K562 (cell line): ENCODE data around the gene PIN1. TPM values are rescaled to one million over a fixed set of nuclear protein-coding genes. Genes with fewer than 3 reads are reported as not detected.

Source experiments
- CBX8 ChIP-seq: fragments of 200-600 bp; sonication (generic); IDR thresholded peaks from 2 replicates; pipeline ENCODE4 v1.6.1; 2012; ENCODE audit warnings: borderline replicate concordance, mixed run types, low read depth, mild to moderate bottlenecking, moderate library complexity, mixed read lengths, low read length, control low read depth, inconsistent platforms; ENCODE audit not compliant: poor library complexity, severe bottlenecking; ENCODE audit errors: extremely low read depth
- ETS1 ChIP-seq: conservative IDR thresholded peaks from 2 replicates; pipeline ENCODE4 v1.6.1; 2011; ENCODE audit warnings: low read depth, mild to moderate bottlenecking, low read length; ENCODE audit not compliant: control insufficient read depth
- FOXJ3 ChIP-seq: sonication (generic); formaldehyde crosslinking; IDR thresholded peaks from 2 replicates; pipeline ENCODE4 v1.4.0; 2020; ENCODE audit warnings: mild to moderate bottlenecking, missing genetic modification reagents
- JUN ChIP-seq, 2 experiments: sonication (generic) in 1 of 2; formaldehyde crosslinking in 1 of 2; IDR thresholded peaks; 2 replicates each; pipeline versions ENCODE4 v1.6.1 to v1.8.0; 2012 to 2022; ENCODE audit warnings: borderline replicate concordance in 2 of 2, mild to moderate bottlenecking in 2 of 2, improper control_type of control experiment in 1 of 2, low read depth in 1 of 2, low read length in 1 of 2, missing genetic modification reagents in 1 of 2
- NR2C2 ChIP-seq, 2 experiments: fragments of 200-800 bp in 1 of 2; sonication (Bioruptor generic) in 1 of 2; sonication (generic) in 1 of 2; formaldehyde crosslinking in 1 of 2; IDR thresholded peaks; 2 replicates each; pipeline versions ENCODE4 v1.6.1 to v1.8.0; 2016 to 2022; ENCODE audit warnings: mild to moderate bottlenecking in 1 of 2, missing compliant biosample characterization in 1 of 2, missing genetic modification characterization in 1 of 2, missing genetic modification reagents in 1 of 2
- NRF1 ChIP-seq, 2 experiments: fragments of 450-650 bp; IDR thresholded peaks in 1 of 2; conservative IDR thresholded peaks in 1 of 2; 2 replicates each; pipeline ENCODE4 v1.6.1; 2014; ENCODE audit warnings: mild to moderate bottlenecking in 2 of 2
- POLR2AphosphoS2 ChIP-seq: IDR thresholded peaks from 2 replicates; pipeline ENCODE4 v1.6.1; 2012; ENCODE audit warnings: low read length, improper control_type of control experiment
- PYGO2 ChIP-seq: fragments of 450-650 bp; IDR thresholded peaks from 2 replicates; pipeline ENCODE4 v1.6.1; 2016; ENCODE audit warnings: mild to moderate bottlenecking, missing genetic modification characterization, moderate library complexity, missing compliant biosample characterization
- SIN3A ChIP-seq, 2 experiments: fragments of 150-350 bp in 1 of 2; IDR thresholded peaks; 2 replicates each; pipeline ENCODE4 v1.6.1; 2011 to 2016; ENCODE audit warnings: borderline replicate concordance in 2 of 2, low read depth in 2 of 2, low read length in 2 of 2, mild to moderate bottlenecking in 2 of 2, moderate library complexity in 2 of 2; ENCODE audit not compliant: control insufficient read depth in 1 of 2
- TCF3 ChIP-seq: sonication (generic); formaldehyde crosslinking; IDR thresholded peaks from 2 replicates; pipeline ENCODE4 v1.4.0; 2020; ENCODE audit warnings: mild to moderate bottlenecking, missing genetic modification reagents
- TCFL5 ChIP-seq: fragments of 250-450 bp; sonication (Bioruptor Pico); conservative IDR thresholded peaks from 2 replicates; pipeline ENCODE4 v1.6.1; 2021; ENCODE audit warnings: mild to moderate bottlenecking, moderate library complexity, matching md5 sums
- UBTF ChIP-seq, 2 experiments: IDR thresholded peaks; 2 replicates each; pipeline ENCODE4 v1.6.1; 2012; ENCODE audit warnings: improper control_type of control experiment in 2 of 2, low read depth in 2 of 2, low read length in 2 of 2, borderline replicate concordance in 1 of 2
- ZEB2 ChIP-seq: fragments of 450-650 bp; IDR thresholded peaks from 2 replicates; pipeline ENCODE4 v1.6.1; 2016
- ZNF354B ChIP-seq: fragments of 250-450 bp; sonication (Bioruptor Pico); IDR thresholded peaks from 2 replicates; pipeline ENCODE4 v1.4.0; 2020
- ZNF507 ChIP-seq: conservative IDR thresholded peaks from 2 replicates; pipeline ENCODE4 v1.6.1; 2017; ENCODE audit warnings: missing genetic modification characterization, missing compliant biosample characterization
- polyA plus RNA-seq, 8 experiments: library from polyadenylated mRNA; depleted of rRNA in 4 of 8; stranded (reverse) in 5 of 8; unstranded in 3 of 8; fragments of >200 nt; fragmentation: Nextera tagmentation in 2 of 8; fragmentation: Illumina TruSeq in 1 of 8; extraction: Ambion mirVana in 2 of 8; extraction: Trizol in 1 of 8; gene quantifications; 2 replicates each; pipeline versions ENCODE4 v1.2.1 to v1.2.3, GENCODE V29; 2011 to 2014; ENCODE audit warnings: inconsistent platforms in 1 of 8, missing spikeins in 1 of 8
- total RNA-seq, 7 experiments: library from RNA; depleted of rRNA in 6 of 7; stranded (reverse); fragments of >200 nt in 6 of 7; fragmentation: Illumina TruSeq in 2 of 7; extraction: Trizol in 2 of 7; gene quantifications; 2 replicates each; pipeline versions ENCODE4 v1.2.1 to v1.2.3, GENCODE V29; 2011 to 2021; ENCODE audit warnings: low replicate concordance in 1 of 7
- TF ChIP-seq, protein P1 (sequence below): fragments of 250-450 bp; sonication (Bioruptor Pico); IDR thresholded peaks from 2 replicates; pipeline ENCODE4 v1.5.0; 2021
- TF ChIP-seq, protein P2 (sequence below): fragments of 250-450 bp; sonication (Bioruptor Pico); IDR thresholded peaks from 2 replicates; pipeline ENCODE4 v1.5.0; 2022; ENCODE audit warnings: mild to moderate bottlenecking

Gene PIN1
- total and polyA plus RNA-seq, 9 of the 15 experiments (the other 6 are each of a cell fraction or from before 2014, with no cell fraction given), result 1.6 to 178 (median 42.5) TPM

- TF ChIP-seq SIN3A (IDR thresholded peaks at IDR 0.05; ENCODE audit: borderline replicate concordance in 2 of 2, control insufficient read depth in 1 of 2, low read depth in 2 of 2, low read length in 2 of 2), result peak in 1 of 2 experiments; percentile 93; a peak in 3 of 4 replicates
- no peak for TF ChIP-seq ZNF354B (CRISPR knock-in tag)
- TF ChIP-seq, protein P1, sequence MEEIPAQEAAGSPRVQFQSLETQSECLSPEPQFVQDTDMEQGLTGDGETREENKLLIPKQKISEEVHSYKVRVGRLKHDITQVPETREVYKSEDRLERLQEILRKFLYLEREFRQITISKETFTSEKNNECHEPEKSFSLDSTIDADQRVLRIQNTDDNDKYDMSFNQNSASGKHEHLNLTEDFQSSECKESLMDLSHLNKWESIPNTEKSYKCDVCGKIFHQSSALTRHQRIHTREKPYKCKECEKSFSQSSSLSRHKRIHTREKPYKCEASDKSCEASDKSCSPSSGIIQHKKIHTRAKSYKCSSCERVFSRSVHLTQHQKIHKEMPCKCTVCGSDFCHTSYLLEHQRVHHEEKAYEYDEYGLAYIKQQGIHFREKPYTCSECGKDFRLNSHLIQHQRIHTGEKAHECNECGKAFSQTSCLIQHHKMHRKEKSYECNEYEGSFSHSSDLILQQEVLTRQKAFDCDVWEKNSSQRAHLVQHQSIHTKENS, result no peak
- TF ChIP-seq ZEB2, result peak; percentile 72
- TF ChIP-seq NR2C2 (CRISPR knock-in tag; IDR thresholded peaks at IDR 0.05), result peak; percentile 97
- TF ChIP-seq NR2C2 (tag; IDR thresholded peaks at IDR 0.05), result peak; percentile 100
- TF ChIP-seq FOXJ3 (CRISPR knock-in tag), result no peak
- TF ChIP-seq NRF1 (conservative IDR thresholded peaks at IDR 0.05 in 1 of 2, IDR thresholded peaks at IDR 0.05 in 1 of 2), result 0 out of 4 replicates have a peak, but pooled peaks of 1 of the 2 experiments have one; percentile 21
- peak; percentile 40; the same call in 1 of the 2 replicates for TF ChIP-seq ETS1
- TF ChIP-seq TCFL5 (CRISPR knock-in tag), result no peak
- TF ChIP-seq POLR2AphosphoS2, result 0 out of 2 replicates have a peak, but pooled peaks have one; percentile 55
- no peak for TF ChIP-seq CBX8
- TF ChIP-seq UBTF (IDR thresholded peaks at IDR 0.05; ENCODE audit: borderline replicate concordance in 1 of 2, low read depth in 2 of 2, low read length in 2 of 2), result peak in 1 of 2 experiments; percentile 42; a peak in 1 of 4 replicates
- 0 out of 2 replicates have a peak, but pooled peaks have one; percentile 5 for TF ChIP-seq TCF3
- no peak for TF ChIP-seq PYGO2 (tag)
- no peak for TF ChIP-seq JUN (IDR thresholded peaks at IDR 0.05; ENCODE audit: borderline replicate concordance, low read depth, low read length)
- no peak for TF ChIP-seq JUN (CRISPR knock-in tag; IDR thresholded peaks at IDR 0.05; ENCODE audit: borderline replicate concordance)
- TF ChIP-seq, protein P2, sequence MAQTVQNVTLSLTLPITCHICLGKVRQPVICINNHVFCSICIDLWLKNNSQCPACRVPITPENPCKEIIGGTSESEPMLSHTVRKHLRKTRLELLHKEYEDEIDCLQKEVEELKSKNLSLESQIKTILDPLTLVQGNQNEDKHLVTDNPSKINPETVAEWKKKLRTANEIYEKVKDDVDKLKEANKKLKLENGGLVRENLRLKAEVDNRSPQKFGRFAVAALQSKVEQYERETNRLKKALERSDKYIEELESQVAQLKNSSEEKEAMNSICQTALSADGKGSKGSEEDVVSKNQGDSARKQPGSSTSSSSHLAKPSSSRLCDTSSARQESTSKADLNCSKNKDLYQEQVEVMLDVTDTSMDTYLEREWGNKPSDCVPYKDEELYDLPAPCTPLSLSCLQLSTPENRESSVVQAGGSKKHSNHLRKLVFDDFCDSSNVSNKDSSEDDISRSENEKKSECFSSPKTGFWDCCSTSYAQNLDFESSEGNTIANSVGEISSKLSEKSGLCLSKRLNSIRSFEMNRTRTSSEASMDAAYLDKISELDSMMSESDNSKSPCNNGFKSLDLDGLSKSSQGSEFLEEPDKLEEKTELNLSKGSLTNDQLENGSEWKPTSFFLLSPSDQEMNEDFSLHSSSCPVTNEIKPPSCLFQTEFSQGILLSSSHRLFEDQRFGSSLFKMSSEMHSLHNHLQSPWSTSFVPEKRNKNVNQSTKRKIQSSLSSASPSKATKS (CRISPR knock-in tag), result no peak
- no peak for TF ChIP-seq ZNF507 (tag)
These were observed 7.6 kb upstream of the PIN1 start, which contains the start of gene UBL5 (continued) for GRCh38 chr19:9827289-9828238.
